IPS-NIHi11 (cell line): ENCODE measurements around the gene PLXNA1.

Source experiments
- DNase-seq: peaks from one replicate; pipeline ENCODE4 v3.0.0; 2012; ENCODE audit warnings: mixed read lengths, low spot score

The PLXNA1 gene

DNA sequence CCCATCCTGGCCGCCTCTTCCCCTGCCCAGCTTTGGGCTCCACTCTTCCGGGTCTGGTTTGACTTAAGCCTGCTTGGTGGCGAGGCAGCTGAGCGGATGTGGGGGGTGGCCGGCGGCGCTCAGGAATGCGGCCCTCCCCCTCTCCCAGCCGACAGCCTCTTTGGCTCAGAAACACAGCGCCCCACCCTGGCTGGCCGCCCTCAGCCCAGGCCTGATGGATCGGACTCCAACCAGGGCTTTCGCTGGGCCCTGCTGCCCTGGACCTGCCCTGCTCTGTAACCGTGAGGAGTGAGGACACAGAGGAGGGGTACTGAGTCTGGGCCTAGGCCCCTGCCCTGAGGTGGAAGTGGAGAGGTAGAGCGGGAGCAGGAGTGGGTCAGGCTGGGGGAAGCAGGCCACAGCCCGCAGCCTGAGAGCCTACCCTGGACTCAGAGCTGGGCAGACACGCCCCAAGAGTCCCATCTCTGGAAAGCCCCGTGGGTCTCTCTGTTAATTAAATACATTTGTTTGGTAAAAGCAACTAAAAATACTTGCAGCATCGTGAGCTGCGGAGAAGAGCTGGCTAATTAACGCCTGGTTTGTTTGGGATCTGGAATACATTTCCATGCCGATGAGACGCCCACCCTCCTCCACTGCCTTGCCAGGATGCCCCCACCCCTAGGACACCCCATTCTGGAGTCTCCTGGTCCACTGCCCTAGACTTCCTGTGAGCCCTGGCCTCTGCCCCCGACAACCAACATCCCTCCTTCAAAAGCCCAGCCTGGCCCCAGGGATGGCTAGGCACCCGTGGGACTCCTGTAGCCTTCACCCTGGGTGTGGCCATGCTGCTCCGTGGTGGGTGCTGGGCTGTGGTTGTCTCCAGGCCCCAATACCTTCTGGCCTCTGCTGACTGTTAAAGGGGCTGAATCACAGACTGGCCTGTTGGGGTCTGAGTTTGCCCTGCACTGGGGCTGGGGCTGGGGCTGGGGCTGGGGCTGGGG lies 19.6 kb downstream of the PLXNA1 start:
- peak; percentile 98 for DNase-seq

GRCh38 chr3:127003175-127003555 lies 20.2 kb downstream of the PLXNA1 start:
- DNase-seq, result no peak

DNA sequence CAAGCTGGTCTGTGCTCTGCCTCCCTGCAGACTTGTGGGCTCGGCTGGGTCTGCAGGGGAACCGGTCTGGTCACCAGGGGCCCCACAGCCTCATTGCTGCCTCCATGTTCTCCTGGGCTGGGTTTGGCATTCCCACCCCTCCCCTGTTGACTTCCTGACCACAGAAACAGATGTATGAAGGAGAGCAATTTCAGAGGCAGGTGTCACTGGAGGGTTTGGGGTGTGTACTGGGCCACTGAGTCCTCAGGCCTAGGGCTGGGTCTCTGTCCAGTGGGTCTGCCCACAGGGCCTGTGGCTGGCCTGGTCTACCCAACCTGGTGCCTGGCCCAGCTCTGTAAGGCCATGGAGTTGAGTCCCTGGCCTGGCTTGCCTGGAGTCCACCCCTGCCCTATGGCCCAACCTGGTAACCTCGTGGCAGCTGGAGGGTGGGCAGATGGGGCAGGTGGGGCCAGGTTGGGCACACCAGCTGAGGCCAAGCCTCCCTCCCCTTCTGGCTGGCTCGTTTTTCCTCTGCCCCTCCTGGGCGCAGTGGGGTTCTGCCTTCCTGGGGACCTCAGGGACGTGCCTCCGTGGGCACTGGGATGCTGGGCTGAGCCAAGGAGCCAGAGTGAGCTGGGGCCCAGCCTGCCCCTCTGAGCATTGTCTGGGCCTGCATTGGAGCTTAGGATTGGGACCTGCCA lies 20.8 kb downstream of the PLXNA1 start:
- no peak for DNase-seq

DNA sequence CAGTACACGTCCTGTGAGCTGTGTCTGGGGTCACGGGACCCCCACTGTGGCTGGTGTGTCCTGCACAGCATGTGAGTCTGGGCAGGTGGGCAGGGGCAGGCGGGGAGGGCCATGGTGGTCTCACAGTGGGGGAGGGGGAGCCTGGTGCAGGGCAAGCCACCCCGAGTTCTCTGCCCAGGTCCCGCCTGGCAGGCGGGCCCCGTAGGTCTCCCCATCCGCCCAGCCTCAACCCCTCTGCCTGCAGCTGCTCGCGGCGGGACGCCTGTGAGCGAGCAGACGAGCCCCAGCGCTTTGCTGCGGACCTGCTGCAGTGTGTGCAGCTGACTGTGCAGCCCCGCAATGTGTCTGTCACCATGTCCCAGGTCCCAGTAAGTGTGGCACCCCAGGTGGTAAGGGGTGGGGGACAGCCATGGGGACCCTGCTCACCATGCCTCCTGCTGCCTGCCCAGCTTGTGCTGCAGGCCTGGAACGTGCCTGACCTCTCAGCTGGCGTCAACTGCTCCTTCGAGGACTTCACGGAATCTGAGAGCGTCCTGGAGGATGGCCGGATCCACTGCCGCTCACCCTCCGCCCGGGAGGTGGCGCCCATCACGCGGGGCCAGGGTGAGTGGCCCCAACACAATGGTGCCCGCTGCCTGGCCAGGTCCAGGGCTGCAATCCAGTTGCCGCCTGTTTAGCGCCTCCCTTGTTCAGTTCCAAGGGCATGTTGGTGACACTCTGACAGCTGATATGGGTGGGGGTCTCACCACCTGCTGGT lies 21.9 kb downstream of the PLXNA1 start:
- DNase-seq, result no peak

- DNase-seq, result no peak
Observed at GRCh38 chr3:127005864-127006500, 23.1 kb downstream of the PLXNA1 start.

DNA sequence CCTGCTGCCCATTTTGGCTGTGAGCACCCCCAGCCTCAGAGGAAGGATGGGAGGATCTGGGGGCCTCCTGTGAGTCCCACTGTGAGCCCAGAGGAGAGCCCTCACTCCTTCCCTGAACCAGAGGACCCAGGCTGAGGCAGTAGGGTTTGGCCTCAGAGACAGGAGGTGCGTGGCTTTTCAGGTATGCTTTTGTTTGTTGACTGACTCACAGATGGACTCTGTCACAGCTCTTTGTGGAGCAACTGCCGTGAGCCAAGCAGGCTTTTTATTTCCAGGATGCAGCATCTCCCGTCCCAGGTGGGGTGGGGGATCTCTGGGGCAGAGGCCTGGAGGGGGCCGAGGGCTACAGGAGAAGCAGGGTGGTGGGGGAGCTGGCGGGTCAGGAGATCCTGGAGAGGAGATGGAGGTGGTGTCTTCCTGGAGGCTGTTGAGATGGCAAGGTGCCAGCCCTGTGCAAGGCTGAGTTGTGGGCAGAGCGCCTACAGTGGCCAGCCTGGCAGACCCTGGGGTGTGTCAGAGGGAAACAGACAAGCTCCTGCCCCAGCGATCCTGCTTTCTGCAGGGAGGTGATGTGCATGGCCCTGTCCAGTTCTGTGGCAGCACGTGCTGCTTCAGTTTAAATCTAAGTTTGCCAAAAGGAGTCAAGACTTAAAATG lies 24.0 kb downstream of the PLXNA1 start:
- DNase-seq, result no peak

DNA sequence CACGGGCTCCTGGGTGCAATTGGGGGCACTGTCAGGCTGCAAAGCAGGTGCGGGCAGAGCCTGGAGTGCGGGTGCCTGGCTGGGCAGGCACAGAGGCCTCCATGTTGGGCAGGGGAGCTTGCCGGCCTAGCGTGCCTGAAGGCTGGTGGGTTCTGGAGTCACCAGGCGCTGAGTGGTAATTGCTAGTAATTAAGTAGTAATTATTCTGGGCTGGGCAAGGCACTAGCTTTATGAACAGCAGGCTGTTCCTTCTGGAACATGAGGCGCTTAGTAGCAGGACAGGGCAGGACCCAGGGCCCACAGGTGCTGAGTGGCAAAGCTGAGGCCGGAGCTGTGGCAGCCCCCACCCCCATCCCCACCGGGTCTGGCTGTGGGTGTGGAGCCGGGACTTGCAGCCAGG lies 25.3 kb downstream of the PLXNA1 start:
- DNase-seq, result no peak

DNA sequence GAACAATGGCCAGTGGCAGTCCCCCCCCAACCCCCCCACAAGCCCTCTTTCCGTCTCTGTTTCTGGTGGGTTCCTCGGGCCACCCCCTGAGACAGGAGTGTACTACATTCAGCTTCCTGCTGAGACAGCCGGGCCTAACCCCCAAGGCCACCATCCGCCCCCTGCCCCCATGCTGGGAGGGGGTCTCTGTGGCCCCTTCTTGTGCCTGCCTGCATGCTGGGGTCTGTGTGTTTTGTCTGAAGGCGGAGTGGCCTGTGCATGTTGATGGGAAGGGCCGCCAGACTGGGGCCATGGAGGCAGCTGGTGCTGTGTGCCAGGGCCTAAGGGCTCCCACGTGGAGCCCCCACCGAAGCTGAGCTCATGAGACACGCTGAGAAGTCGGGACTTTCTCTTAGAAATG lies 26.6 kb downstream of the PLXNA1 start:
- no peak for DNase-seq

GRCh38 chr3:127011270-127011992 lies 28.5 kb downstream of the PLXNA1 start:
- DNase-seq, result no peak

DNA sequence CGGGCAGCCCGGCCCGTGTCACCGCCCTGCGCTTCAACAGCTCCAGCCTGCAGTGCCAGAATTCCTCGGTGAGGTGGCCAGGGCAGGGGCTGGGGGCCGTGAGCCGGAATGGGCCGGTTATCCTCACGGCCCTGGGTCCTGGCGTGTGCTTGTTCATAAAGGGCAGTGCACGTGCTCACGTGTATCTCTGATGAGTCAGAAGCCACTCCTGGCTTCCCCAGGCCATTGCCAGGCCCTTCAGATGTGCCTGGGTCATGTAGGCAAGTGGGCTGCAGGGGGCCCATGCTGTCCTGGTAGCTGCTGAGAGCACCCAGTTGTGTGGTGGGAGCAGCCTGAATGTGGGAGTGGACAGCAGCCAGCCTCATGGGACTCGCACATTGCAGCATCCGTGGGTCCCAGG lies 29.2 kb downstream of the PLXNA1 start:
- DNase-seq, result no peak

DNA sequence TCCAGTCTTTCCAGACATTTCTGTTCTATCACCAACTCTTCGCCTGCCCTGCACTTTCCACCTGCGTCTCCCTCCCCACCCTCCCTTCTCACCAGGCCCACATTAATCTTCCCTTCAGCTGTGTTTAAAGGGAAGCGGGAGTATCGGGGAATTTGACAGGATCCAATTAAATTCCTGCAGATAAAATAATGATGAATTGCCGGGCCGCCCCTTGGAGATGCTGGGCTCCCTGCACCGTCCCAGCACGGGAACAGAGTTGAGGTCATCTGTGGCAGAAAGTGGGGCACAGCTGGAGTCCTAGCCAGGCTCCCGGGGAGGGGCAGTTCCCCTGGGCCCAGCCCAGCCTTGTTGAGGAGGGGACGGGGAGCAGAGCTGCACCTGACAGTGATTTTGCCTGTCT lies 30.3 kb downstream of the PLXNA1 start:
- DNase-seq, result no peak

- DNase-seq, result no peak
Observed at GRCh38 chr3:127013758-127014535, 31.0 kb downstream of the PLXNA1 start.

DNA sequence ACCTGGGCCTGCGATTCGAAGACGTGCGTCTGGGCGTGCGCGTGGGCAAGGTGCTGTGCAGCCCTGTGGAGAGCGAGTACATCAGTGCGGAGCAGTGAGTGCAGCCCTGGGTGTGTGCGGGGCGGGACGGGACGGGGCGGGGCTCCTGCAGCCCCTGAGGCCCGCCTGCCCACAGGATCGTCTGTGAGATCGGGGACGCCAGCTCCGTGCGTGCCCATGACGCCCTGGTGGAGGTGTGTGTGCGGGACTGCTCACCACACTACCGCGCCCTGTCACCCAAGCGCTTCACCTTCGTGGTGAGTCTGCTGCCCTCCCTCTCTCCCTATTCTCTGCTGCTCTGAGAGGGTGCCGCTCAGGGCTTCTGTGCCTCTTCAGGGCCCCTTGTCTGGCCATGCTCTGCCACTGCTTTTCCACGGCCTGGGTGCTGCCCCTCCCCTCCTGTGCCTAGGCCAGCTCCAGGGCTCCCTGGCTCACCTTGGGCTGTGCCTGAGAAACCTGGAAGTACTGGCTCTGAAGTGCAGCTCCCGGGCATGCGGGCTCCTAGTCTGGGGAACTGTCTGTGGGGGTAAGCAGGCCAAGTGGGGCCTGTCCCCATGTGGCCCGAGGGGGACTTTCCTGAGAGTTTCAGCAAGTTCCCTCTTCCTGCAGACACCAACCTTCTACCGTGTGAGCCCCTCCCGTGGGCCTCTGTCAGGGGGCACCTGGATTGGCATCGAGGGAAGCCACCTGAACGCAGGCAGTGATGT lies 31.8 kb downstream of the PLXNA1 start:
- no peak for DNase-seq

GRCh38 chr3:127015282-127016042 lies 32.5 kb downstream of the PLXNA1 start:
- DNase-seq, result peak; percentile 59

- DNase-seq, result no peak
Observed at GRCh38 chr3:127016043-127016343, 33.1 kb downstream of the PLXNA1 start.

- DNase-seq, result no peak
Observed at GRCh38 chr3:127016461-127016860, 33.5 kb downstream of the PLXNA1 start.

DNA sequence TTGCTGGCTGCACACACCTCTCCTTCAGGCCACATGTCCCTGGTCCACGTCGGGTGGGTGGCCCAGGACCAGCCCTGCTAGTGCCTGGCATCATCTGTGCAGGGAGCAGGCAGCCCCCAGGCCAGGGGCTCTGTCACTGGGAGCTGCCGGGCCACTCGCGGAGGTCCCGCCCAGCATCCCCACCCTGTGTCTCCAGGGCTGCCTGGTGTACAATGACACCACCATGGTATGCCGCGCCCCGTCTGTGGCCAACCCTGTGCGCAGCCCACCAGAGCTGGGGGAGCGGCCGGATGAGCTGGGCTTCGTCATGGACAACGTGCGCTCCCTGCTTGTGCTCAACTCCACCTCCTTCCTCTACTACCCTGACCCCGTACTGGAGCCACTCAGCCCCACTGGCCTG lies 34.3 kb downstream of the PLXNA1 start:
- DNase-seq, result no peak

GRCh38 chr3:127017781-127018180 lies 34.9 kb downstream of the PLXNA1 start:
- DNase-seq, result no peak

GRCh38 chr3:127018306-127018828 lies 35.5 kb downstream of the PLXNA1 start:
- no peak for DNase-seq
